Upper lobe of right lung (tissue), 1 donor: ENCODE results near the gene RPL10A. TPM values are rescaled to one million over a fixed set of nuclear protein-coding genes. Genes with fewer than 3 reads are reported as not detected.

Experiments used
- ATAC-seq: fragments of 200-7000 bp; cut with Tn5 transposase; one replicate; pipeline ENCODE4 v1.9.1; 2020; ENCODE audit warnings: mild to moderate bottlenecking, moderate library complexity
- DNase-seq: peaks from one replicate; pipeline ENCODE4 v3.0.0-alpha.2; 2020
- H3K27ac ChIP-seq: fragments of 200-600 bp; one replicate; pipeline ENCODE4 v1.8.0; 2022
- H3K27me3 ChIP-seq: fragments of 200-600 bp; one replicate; pipeline ENCODE4 v1.8.0; 2022; ENCODE audit warnings: mild to moderate bottlenecking
- H3K36me3 ChIP-seq: fragments of 200-600 bp; one replicate; pipeline ENCODE4 v1.8.0; 2022
- H3K4me1 ChIP-seq: fragments of 200-600 bp; one replicate; pipeline ENCODE4 v1.8.0; 2022
- H3K4me3 ChIP-seq: fragments of 200-600 bp; one replicate; pipeline ENCODE4 v1.8.0; 2022; ENCODE audit warnings: mild to moderate bottlenecking
- H3K9me3 ChIP-seq: fragments of 200-600 bp; one replicate; pipeline ENCODE4 v1.8.0; 2022
- CTCF ChIP-seq: fragments of 200-600 bp; IDR thresholded peaks from one replicate; pipeline ENCODE4 v1.8.0; 2022; ENCODE audit warnings: antibody characterized with exemption
- intact Hi-C: fragments of 100-400 bp; cut with DNase I; formaldehyde crosslinking; loops from one replicate; pipeline ENCODE4 v1.11.0; 2022
- total RNA-seq: library from RNA; stranded (reverse); fragmentation: NEBNext Ultra II Directional; extraction: Animal tissue kit (Norgen Biotek cat#: 25700); gene quantifications from one replicate; pipeline ENCODE4 v1.2.1, GENCODE V29; 2021
- donor health status: DM: no; HTN: yes; CAD: no; lungs with severe emphysema.

The RPL10A gene
- total RNA-seq, 1 donor from 2014 or later, result 941 TPM

DNA sequence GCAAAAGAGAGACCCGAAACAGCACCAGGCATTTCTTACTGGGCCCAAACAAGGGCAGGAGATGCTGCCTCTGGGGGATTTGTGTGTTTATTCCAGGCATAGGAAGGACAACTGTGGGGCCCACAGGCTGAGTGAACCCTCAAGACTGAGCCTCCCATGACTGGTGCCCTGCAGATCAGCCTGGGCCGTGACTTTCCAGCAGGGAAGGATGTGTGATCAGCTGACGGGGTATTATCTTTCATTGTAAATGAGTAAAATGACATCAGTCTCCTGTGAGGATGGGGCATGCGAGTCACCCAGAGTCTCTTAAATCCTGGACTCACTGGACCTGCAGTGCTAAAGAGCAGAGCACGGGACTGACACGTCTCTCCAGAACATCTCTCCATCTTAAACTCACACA is 32.6 kb downstream of the RPL10A start:
- no peak for DNase-seq
- Histone ChIP-seq H3K36me3 (no peaks in the 10 kb centered on the region), H3K4me3 (no peak overlapping the region), H3K27me3 (peaks cover 4% of the 10 kb centered on the region), H3K4me1 (peaks cover 11% of the 10 kb centered on the region), H3K27ac (no peak overlapping the region), H3K9me3 (no peaks in the 10 kb centered on the region)
- no peak for TF ChIP-seq CTCF
- intact Hi-C loops, result no loop called here
- ATAC-seq, result no peak

- intact Hi-C loops, result no loop called here
- Histone ChIP-seq H3K4me1 (peaks cover 11% of the 10 kb centered on the region), H3K4me3 (no peak overlapping the region), H3K27ac (no peak overlapping the region), H3K27me3 (peaks cover 4% of the 10 kb centered on the region), H3K9me3 (no peaks in the 10 kb centered on the region), H3K36me3 (no peaks in the 10 kb centered on the region)
- TF ChIP-seq CTCF, result no peak
- ATAC-seq (no peak), DNase-seq (no peak)
Measured at GRCh38 chr6:35501784-35502183, 33.6 kb downstream of the RPL10A start.

- TF ChIP-seq CTCF, result no peak
- Histone ChIP-seq H3K36me3 (no peaks in the 10 kb centered on the region), H3K27me3 (no peaks in the 10 kb centered on the region), H3K9me3 (no peaks in the 10 kb centered on the region), H3K4me1 (no peaks in the 10 kb centered on the region), H3K4me3 (no peak overlapping the region), H3K27ac (no peak overlapping the region)
- no peak for ATAC-seq
- no peak for DNase-seq
- intact Hi-C loops, result no loop called here
Measured at GRCh38 chr6:35503534-35503933, 35.3 kb downstream of the RPL10A start.

DNA sequence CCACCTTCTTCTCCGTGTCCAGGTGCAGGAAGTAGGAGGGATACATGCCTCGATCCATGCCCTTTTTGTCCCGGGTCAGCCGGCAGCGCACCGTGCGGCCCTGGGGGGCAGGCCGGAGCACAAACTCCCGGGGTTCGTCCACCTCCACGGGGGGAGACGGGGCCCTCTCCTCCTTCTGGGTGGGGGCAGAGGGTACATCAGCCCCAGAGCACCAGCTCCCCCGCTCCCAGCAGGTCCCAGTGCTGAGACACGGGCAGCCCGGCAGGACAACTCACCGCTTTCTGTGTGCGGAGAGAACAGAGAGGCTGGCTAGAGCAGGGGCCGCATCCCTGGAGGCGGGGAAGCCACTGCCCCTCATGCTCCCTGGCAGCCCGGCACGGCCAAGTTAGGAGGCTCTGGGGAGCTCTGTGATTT is 37.8 kb downstream of the RPL10A start:
- H3K4me1 ChIP-seq, result no peaks in the 10 kb centered on the region
- H3K27me3 ChIP-seq, result peaks cover 18% of the 10 kb centered on the region
- no peaks in the 10 kb centered on the region for H3K9me3 ChIP-seq
- DNase-seq, result no peak
- no peaks in the 10 kb centered on the region for H3K36me3 ChIP-seq
- no peak for TF ChIP-seq CTCF
- H3K27ac ChIP-seq, result no peak overlapping the region
- intact Hi-C loops, result no loop called here
- no peak overlapping the region for H3K4me3 ChIP-seq
- ATAC-seq, result no peak

GRCh38 chr6:35506536-35506935 is 38.3 kb downstream of the RPL10A start:
- Histone ChIP-seq H3K27ac (no peak overlapping the region), H3K9me3 (no peaks in the 10 kb centered on the region), H3K4me3 (no peak overlapping the region), H3K27me3 (peaks cover 24% of the 10 kb centered on the region), H3K36me3 (no peaks in the 10 kb centered on the region), H3K4me1 (no peaks in the 10 kb centered on the region)
- intact Hi-C loops, result no loop called here
- no peak for TF ChIP-seq CTCF
- no peak for ATAC-seq
- DNase-seq, result no peak

DNA sequence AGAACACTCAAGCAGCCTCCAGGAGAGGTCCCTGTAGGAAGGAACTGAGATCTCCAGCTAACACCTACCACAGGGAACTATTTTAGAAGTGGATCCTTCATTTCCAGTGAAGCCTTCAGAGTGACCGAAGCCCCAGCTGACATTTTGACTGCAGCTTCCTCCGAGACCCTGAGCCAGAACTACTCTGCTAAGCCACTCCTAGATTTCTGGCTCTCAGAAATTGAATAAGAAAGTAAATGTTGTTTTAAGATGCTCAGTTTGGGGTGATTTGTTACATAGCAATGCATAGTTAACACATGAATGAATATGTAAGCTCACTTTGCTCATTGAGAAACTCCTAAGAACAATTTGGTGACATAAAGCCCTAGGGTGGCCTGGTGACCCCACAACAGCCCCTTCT is 39.0 kb downstream of the RPL10A start:
- DNase-seq, result no peak
- H3K4me3 ChIP-seq, result no peak overlapping the region
- no peaks in the 10 kb centered on the region for H3K9me3 ChIP-seq
- no peaks in the 10 kb centered on the region for H3K4me1 ChIP-seq
- ATAC-seq, result no peak
- H3K27me3 ChIP-seq, result peaks cover 29% of the 10 kb centered on the region
- intact Hi-C loops, result no loop called here
- no peak overlapping the region for H3K27ac ChIP-seq
- no peaks in the 10 kb centered on the region for H3K36me3 ChIP-seq
- TF ChIP-seq CTCF, result no peak
